Measurements from ENCODE around the gene VSTM5. TPM values are rescaled to one million over a fixed set of nuclear protein-coding genes. Genes with fewer than 3 reads are reported as not detected.

VSTM5 gene
- total and polyA plus RNA-seq, 4 donors = 0.05 TPM; not detected in 3

DNA sequence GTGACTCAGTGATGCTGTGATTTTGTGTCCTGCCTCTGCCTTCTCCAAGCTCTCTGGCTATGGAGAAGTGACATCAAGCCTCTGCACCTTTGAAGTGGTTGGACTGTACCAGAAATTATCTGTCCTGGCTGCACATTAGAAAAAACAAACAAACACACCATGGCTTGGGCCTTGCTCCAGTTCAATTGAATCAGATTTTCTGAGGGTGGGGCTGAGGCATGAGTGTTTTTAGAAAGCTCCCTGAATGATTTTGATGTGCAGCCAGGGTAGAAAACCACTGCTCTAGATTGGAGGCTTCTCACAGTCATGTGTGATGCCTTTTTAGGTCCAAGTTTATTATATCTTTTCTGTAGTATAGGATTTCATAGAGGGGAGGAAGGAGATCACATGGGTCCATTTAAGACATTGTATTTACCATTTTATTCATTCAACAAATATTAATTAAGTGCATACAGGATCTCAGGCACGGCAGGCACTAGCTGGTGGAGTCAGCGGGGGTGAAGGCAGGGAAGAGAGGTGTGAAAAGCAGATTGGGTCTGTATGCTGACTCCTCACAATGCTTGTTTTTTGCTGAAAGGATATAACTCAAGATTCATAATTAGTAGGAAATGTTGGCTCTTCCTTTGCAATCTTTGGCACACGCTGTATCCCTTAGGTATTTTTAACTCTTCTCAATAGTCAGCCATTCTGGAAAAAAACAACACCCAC, 7.1 kb upstream of the VSTM5 start:
- WGBS = 79% methylated on average over 3 of the region's 3 CpGs
- TF ChIP-seq RXRA (IDR thresholded peaks at IDR 0.05) = no peak
- TF ChIP-seq GABPA (IDR thresholded peaks at IDR 0.05 in 1 of 2, conservative IDR thresholded peaks at IDR 0.05 in 1 of 2) = no peak
- no peak for TF ChIP-seq FOXA2 (IDR thresholded peaks at IDR 0.05)
- TF ChIP-seq RAD21 (IDR thresholded peaks at IDR 0.05) = no peak
- no peak for TF ChIP-seq YY1 (IDR thresholded peaks at IDR 0.05)
- TF ChIP-seq MAX (IDR thresholded peaks at IDR 0.05) = no peak
- Histone ChIP-seq H3K4me3 (ENCODE audit: low read depth in 1 of 3, low read length in 3 of 3) (no peak overlapping the region), H3K27me3 (ENCODE audit: control insufficient read depth in 4 of 4, insufficient read depth in 4 of 4, low read length in 3 of 4) (no peaks in the 10 kb centered on the region), H3K9me3 (ENCODE audit: control insufficient read depth in 4 of 4, low read length in 3 of 4) (no peaks in the 10 kb centered on the region), H3K36me3 (ENCODE audit: control insufficient read depth in 4 of 4, insufficient read depth in 3 of 4, low read depth in 1 of 4, low read length in 3 of 4) (no peaks in the 10 kb centered on the region), H3K9ac (ENCODE audit: low read depth in 1 of 2, low read length in 2 of 2) (no peak overlapping the region), H3K4me1 (ENCODE audit: control insufficient read depth in 4 of 4, insufficient read depth in 4 of 4, low read length in 3 of 4) (no peaks in the 10 kb centered on the region), H3K27ac (ENCODE audit: low read depth in 1 of 2, low read length in 2 of 2) (no peak overlapping the region)
- DNase-seq (ENCODE audit: low spot score) = no peak

GRCh38 chr11:93852242-93852641, 1.8 kb upstream of the VSTM5 start:
- Histone ChIP-seq H3K9ac (ENCODE audit: low read depth in 1 of 2, low read length in 2 of 2) (no peak overlapping the region), H3K9me3 (ENCODE audit: control insufficient read depth in 4 of 4, low read length in 3 of 4) (no peaks in the 10 kb centered on the region), H3K4me1 (ENCODE audit: control insufficient read depth in 4 of 4, insufficient read depth in 4 of 4, low read length in 3 of 4) (peaks cover 2 to 5% (median 4%) of the 10 kb centered on the region in 4 donors), H3K36me3 (ENCODE audit: control insufficient read depth in 4 of 4, insufficient read depth in 3 of 4, low read depth in 1 of 4, low read length in 3 of 4) (no peaks in the 10 kb centered on the region), H3K27me3 (ENCODE audit: control insufficient read depth in 4 of 4, insufficient read depth in 4 of 4, low read length in 3 of 4) (no peaks in the 10 kb centered on the region), H3K27ac (ENCODE audit: low read depth in 1 of 2, low read length in 2 of 2) (no peak overlapping the region), H3K4me3 (ENCODE audit: low read depth in 1 of 3, low read length in 3 of 3) (no peak overlapping the region)
- DNase-seq (ENCODE audit: low spot score) = peak; percentile 5
- 95% methylated on average over 5 of the region's 5 CpGs for WGBS
- no peak for TF ChIP-seq ATF3 (IDR thresholded peaks at IDR 0.05)
- no peak for TF ChIP-seq GABPA (IDR thresholded peaks at IDR 0.05 in 1 of 2, conservative IDR thresholded peaks at IDR 0.05 in 1 of 2)
- TF ChIP-seq, protein P1, sequence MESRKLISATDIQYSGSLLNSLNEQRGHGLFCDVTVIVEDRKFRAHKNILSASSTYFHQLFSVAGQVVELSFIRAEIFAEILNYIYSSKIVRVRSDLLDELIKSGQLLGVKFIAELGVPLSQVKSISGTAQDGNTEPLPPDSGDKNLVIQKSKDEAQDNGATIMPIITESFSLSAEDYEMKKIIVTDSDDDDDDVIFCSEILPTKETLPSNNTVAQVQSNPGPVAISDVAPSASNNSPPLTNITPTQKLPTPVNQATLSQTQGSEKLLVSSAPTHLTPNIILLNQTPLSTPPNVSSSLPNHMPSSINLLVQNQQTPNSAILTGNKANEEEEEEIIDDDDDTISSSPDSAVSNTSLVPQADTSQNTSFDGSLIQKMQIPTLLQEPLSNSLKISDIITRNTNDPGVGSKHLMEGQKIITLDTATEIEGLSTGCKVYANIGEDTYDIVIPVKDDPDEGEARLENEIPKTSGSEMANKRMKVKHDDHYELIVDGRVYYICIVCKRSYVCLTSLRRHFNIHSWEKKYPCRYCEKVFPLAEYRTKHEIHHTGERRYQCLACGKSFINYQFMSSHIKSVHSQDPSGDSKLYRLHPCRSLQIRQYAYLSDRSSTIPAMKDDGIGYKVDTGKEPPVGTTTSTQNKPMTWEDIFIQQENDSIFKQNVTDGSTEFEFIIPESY (IDR thresholded peaks at IDR 0.05) = no peak

- WGBS = 10% methylated on average over 67 of the region's 67 CpGs
- Histone ChIP-seq H3K36me3 (ENCODE audit: control insufficient read depth in 4 of 4, insufficient read depth in 3 of 4, low read depth in 1 of 4, low read length in 3 of 4) (no peaks in the 10 kb centered on the region), H3K4me1 (ENCODE audit: control insufficient read depth in 4 of 4, insufficient read depth in 4 of 4, low read length in 3 of 4) (peaks cover 2 to 5% (median 4%) of the 10 kb centered on the region in 4 donors), H3K27ac (ENCODE audit: low read depth in 1 of 2, low read length in 2 of 2) (no peak overlapping the region), H3K9ac (ENCODE audit: low read depth in 1 of 2, low read length in 2 of 2) (no peak overlapping the region), H3K4me3 (ENCODE audit: low read depth in 1 of 3, low read length in 3 of 3) (peak overlapping the region in 2 of 3 donors; percentile 23 to 52), H3K9me3 (ENCODE audit: control insufficient read depth in 4 of 4, low read length in 3 of 4) (no peaks in the 10 kb centered on the region), H3K27me3 (ENCODE audit: control insufficient read depth in 4 of 4, insufficient read depth in 4 of 4, low read length in 3 of 4) (no peaks in the 10 kb centered on the region)
- DNase-seq (ENCODE audit: low spot score) = peak; percentile 37
- no peak for TF ChIP-seq RXRA (IDR thresholded peaks at IDR 0.05)
- TF ChIP-seq, protein P1 (IDR thresholded peaks at IDR 0.05) = no peak
- TF ChIP-seq CTCF (IDR thresholded peaks at IDR 0.05; ENCODE audit: low read depth, low read length, missing input control) = no peak
- no peak for TF ChIP-seq ATF3 (IDR thresholded peaks at IDR 0.05)
- TF ChIP-seq JUND (IDR thresholded peaks at IDR 0.05) = no peak
These were observed 446 bp downstream of the VSTM5 start for GRCh38 chr11:93849751-93850593.
